CD14-positive monocyte (primary cell): ENCODE results near the gene APMAP. TPM values are rescaled to one million over a fixed set of nuclear protein-coding genes. Genes with fewer than 3 reads are reported as not detected.
A peak's percentile ranks its signal among the peaks of the same experiment; 100 is the strongest.

Experiments
- DNase-seq, 3 donors: peaks; one replicate each; pipeline ENCODE4 v3.0.0-alpha.2; 2011 to 2022
- H2AFZ ChIP-seq: 2 replicates; pipeline ENCODE4 v1.6.0; 2012; ENCODE audit warnings: mild to moderate bottlenecking, low read depth, low read length, inconsistent platforms; ENCODE audit not compliant: insufficient read depth, poor library complexity, severe bottlenecking
- H3K27ac ChIP-seq, 2 donors: 1 replicate in 1 of 2; 2 replicates in 1 of 2; pipeline ENCODE4 v1.5.1; 2012 to 2013; ENCODE audit warnings: low read length in 2 of 2, control low read depth in 1 of 2, inconsistent platforms in 1 of 2, low read depth in 1 of 2, mild to moderate bottlenecking in 1 of 2
- H3K27me3 ChIP-seq, 2 donors: one replicate each; pipeline versions ENCODE4 v1.6.0 to v1.6.1; 2011 to 2013; ENCODE audit warnings: low read length in 2 of 2; ENCODE audit not compliant: control insufficient read depth in 2 of 2, insufficient read depth in 2 of 2
- H3K36me3 ChIP-seq, 2 donors: replicated peaks in 1 of 2; 1 replicate in 1 of 2; 2 replicates in 1 of 2; pipeline versions ENCODE4 v1.5.1 to v1.6.1; 2012 to 2013; ENCODE audit warnings: low read length in 2 of 2, control low read depth in 1 of 2, inconsistent platforms in 1 of 2, mild to moderate bottlenecking in 1 of 2; ENCODE audit not compliant: insufficient read depth in 2 of 2, control insufficient read depth in 1 of 2
- H3K4me1 ChIP-seq, 2 donors: 1 replicate in 1 of 2; 2 replicates in 1 of 2; pipeline versions ENCODE4 v1.5.1 to v1.6.1; 2012 to 2013; ENCODE audit warnings: low read length in 2 of 2, control low read depth in 1 of 2, inconsistent platforms in 1 of 2, mild to moderate bottlenecking in 1 of 2, moderate library complexity in 1 of 2; ENCODE audit not compliant: insufficient read depth in 2 of 2, control insufficient read depth in 1 of 2
- H3K4me2 ChIP-seq: replicated peaks from 2 replicates; pipeline ENCODE3; 2012; ENCODE audit warnings: low read length, moderate library complexity, mild to moderate bottlenecking; ENCODE audit not compliant: poor library complexity, severe bottlenecking; ENCODE audit errors: extremely low read depth
- H3K4me3 ChIP-seq, 3 experiments: fragments of 200-600 bp in 1 of 3; sonication (generic) in 1 of 3; replicated peaks in 1 of 3; 1 replicate in 2 of 3; 2 replicates in 1 of 3; pipeline ENCODE4 v1.5.1; 2011 to 2013; ENCODE audit warnings: low read length in 3 of 3, mild to moderate bottlenecking in 3 of 3, control low read depth in 2 of 3, low read depth in 2 of 3, inconsistent platforms in 1 of 3, moderate library complexity in 1 of 3
- H3K79me2 ChIP-seq: 2 replicates; pipeline ENCODE4 v1.6.0; 2012; ENCODE audit warnings: mild to moderate bottlenecking, control low read depth, inconsistent platforms, low read length, moderate library complexity; ENCODE audit not compliant: insufficient read depth
- H3K9ac ChIP-seq: 2 replicates; pipeline ENCODE4 v1.6.0; 2017; ENCODE audit warnings: low read length, mild to moderate bottlenecking; ENCODE audit not compliant: insufficient read depth, poor library complexity, severe bottlenecking
- H3K9me3 ChIP-seq, 2 donors: replicated peaks in 1 of 2; 1 replicate in 1 of 2; 2 replicates in 1 of 2; pipeline versions ENCODE4 v1.5.1 to v1.6.1; 2012 to 2013; ENCODE audit warnings: low read length in 2 of 2, control low read depth in 1 of 2; ENCODE audit not compliant: control insufficient read depth in 1 of 2, insufficient read depth in 1 of 2
- H4K20me1 ChIP-seq: 2 replicates; pipeline ENCODE4 v1.6.0; 2012; ENCODE audit warnings: mild to moderate bottlenecking, low read length, control low read depth, moderate library complexity; ENCODE audit not compliant: insufficient read depth
- H3K27ac Mint-ChIP-seq, 7 donors: one replicate each; pipeline ENCODE4 v1.8.0; 2020; ENCODE audit warnings: mild to moderate bottlenecking in 7 of 7, mixed read lengths in 7 of 7, moderate library complexity in 6 of 7, inconsistent platforms in 2 of 7
- H3K27me3 Mint-ChIP-seq, 3 donors: one replicate each; pipeline ENCODE4 v1.8.0; 2021 to 2022; ENCODE audit warnings: low read depth in 3 of 3, mild to moderate bottlenecking in 3 of 3, mixed read lengths in 3 of 3, moderate library complexity in 3 of 3, inconsistent platforms in 1 of 3
- H3K36me3 Mint-ChIP-seq, 2 donors: one replicate each; pipeline ENCODE4 v1.8.0; 2020; ENCODE audit warnings: mixed read lengths in 2 of 2, inconsistent platforms in 1 of 2, mild to moderate bottlenecking in 1 of 2
- H3K4me1 Mint-ChIP-seq: one replicate; pipeline ENCODE4 v1.8.0; 2020; ENCODE audit warnings: mild to moderate bottlenecking, mixed read lengths
- H3K4me3 Mint-ChIP-seq, 2 donors: one replicate each; pipeline ENCODE4 v1.8.0; 2020; ENCODE audit warnings: mild to moderate bottlenecking in 2 of 2, mixed read lengths in 2 of 2, moderate library complexity in 1 of 2
- H3K9me3 Mint-ChIP-seq, 7 donors: one replicate each; pipeline ENCODE4 v1.8.0; 2020 to 2022; ENCODE audit warnings: mixed read lengths in 7 of 7, mild to moderate bottlenecking in 6 of 7, moderate library complexity in 6 of 7, inconsistent platforms in 2 of 7
- CTCF ChIP-seq: fragments of 200-600 bp; IDR thresholded peaks from one replicate; pipeline ENCODE4 v1.8.0; 2022; ENCODE audit warnings: antibody characterized with exemption, mild to moderate bottlenecking
- WGBS: methylation state at CpG from one replicate; pipeline ENCODE4 v1.1.5; 2013; ENCODE audit warnings: missing lambda C conversion rate; ENCODE audit not compliant: insufficient coverage; 5-methylcytosine and 5-hydroxymethylcytosine counted together
- intact Hi-C, 2 donors: fragments of 100-400 bp; cut with micrococcal nuclease; formaldehyde crosslinking; loops; one replicate each; pipeline versions ENCODE4 v1.15.0 to v1.15.1; 2023
- polyA plus RNA-seq, 3 donors: library from polyadenylated mRNA; depleted of rRNA in 1 of 3; unstranded in 2 of 3; stranded (reverse) in 1 of 3; fragments of 300-500 nt in 2 of 3; fragments of >200 nt in 1 of 3; fragmentation: Illumina TruSeq in 2 of 3; gene quantifications; 1 replicate in 2 of 3; 2 replicates in 1 of 3; pipeline ENCODE4 v1.2.3, GENCODE V29; 2012 to 2021

Gene APMAP
- polyA plus RNA-seq, 3 donors = 26.9 to 74.0 (median 73.2) TPM

GRCh38 chr20:24935766-24936525 is 56.6 kb downstream of the APMAP start:
- Mint-ChIP-seq H3K27ac (no peak overlapping the region), H3K9me3 (peaks cover 3 to 18% (median 11%) of the 10 kb centered on the region in 7 donors), H3K4me3 (no peak overlapping the region), H3K36me3 (no peaks in the 10 kb centered on the region), H3K4me1 (peaks cover 14% of the 10 kb centered on the region), H3K27me3 (peaks cover 0 to 2% (median 1%) of the 10 kb centered on the region in 3 donors)
- Histone ChIP-seq H3K4me2 (no peak overlapping the region), H3K27ac (no peak overlapping the region), H3K9me3 (peaks cover 0 to 6% of the 10 kb centered on the region in 2 donors), H3K4me1 (peaks cover 0 to 3% of the 10 kb centered on the region in 2 donors), H3K79me2 (no peaks in the 10 kb centered on the region), H3K9ac (no peak overlapping the region), H3K4me3 (no peak overlapping the region), H3K36me3 (no peaks in the 10 kb centered on the region), H2AFZ (no peak overlapping the region), H3K27me3 (no peaks in the 10 kb centered on the region), H4K20me1 (no peaks in the 10 kb centered on the region)
- WGBS = 100% methylated on average over 1 of the region's 4 CpGs
- intact Hi-C loops = no loop called here
- no peak for TF ChIP-seq CTCF
- no peak for DNase-seq

GRCh38 chr20:24935140-24935539 is 57.4 kb downstream of the APMAP start:
- H2AFZ ChIP-seq = no peak overlapping the region
- H3K9ac ChIP-seq = no peak overlapping the region
- 40% methylated on average over 1 of the region's 3 CpGs for WGBS
- no peak overlapping the region for H3K27ac ChIP-seq
- no peaks in the 10 kb centered on the region for H3K36me3 Mint-ChIP-seq
- H3K79me2 ChIP-seq = no peaks in the 10 kb centered on the region
- no peaks in the 10 kb centered on the region for H4K20me1 ChIP-seq
- intact Hi-C loops = no loop called here
- H3K9me3 ChIP-seq = peaks cover 0 to 6% of the 10 kb centered on the region in 2 donors
- no peaks in the 10 kb centered on the region for H3K27me3 ChIP-seq
- peak overlapping the region in 1 of 7 donors; percentile 18 for H3K27ac Mint-ChIP-seq
- H3K9me3 Mint-ChIP-seq = peaks cover 2 to 13% (median 6%) of the 10 kb centered on the region in 7 donors
- no peak overlapping the region for H3K4me3 ChIP-seq
- H3K4me2 ChIP-seq = no peak overlapping the region
- no peak for DNase-seq
- TF ChIP-seq CTCF = no peak
- peaks cover 20% of the 10 kb centered on the region for H3K4me1 Mint-ChIP-seq
- H3K4me1 ChIP-seq = peaks cover 0 to 3% of the 10 kb centered on the region in 2 donors
- no peaks in the 10 kb centered on the region for H3K36me3 ChIP-seq
- no peak overlapping the region for H3K4me3 Mint-ChIP-seq
- peaks cover 0 to 2% (median 1%) of the 10 kb centered on the region in 3 donors for H3K27me3 Mint-ChIP-seq
